ENCODE data around the gene THBS3.
"Not testable (repeated sequence)": the region's sequence is repeated elsewhere in the genome, so short reads cannot be mapped to it uniquely, and the experiment has no call there.

THBS3 gene

GRCh38 chr1:155226188-155226909 is 18.7 kb upstream of the THBS3 start:
- no peaks in the 10 kb centered on the region for H3K9me3 Mint-ChIP-seq
- peak; percentile 92 for DNase-seq
- CTCF ChIA-PET, result interaction anchor here (0.7 to 6.9 kb wide), 9 partner anchors 15 to 136 kb away, joined by 3 to 69 read pairs (median 7); partner anchors contain the start of genes KRTCAP2, MTX1, THBS3 and TRIM46
- peaks cover 4% of the 10 kb centered on the region for H3K27me3 Mint-ChIP-seq
- peaks cover 17% of the 10 kb centered on the region for H3K36me3 Mint-ChIP-seq
- peak overlapping the region; percentile 88 for H3K4me3 Mint-ChIP-seq
- peaks cover 40% of the 10 kb centered on the region for H3K4me1 Mint-ChIP-seq
- H3K27ac Mint-ChIP-seq, result peak overlapping the region; percentile 90

- Mint-ChIP-seq H3K27ac (peak overlapping the region; percentile 60), H3K4me1 (peaks cover 48% of the 10 kb centered on the region), H3K36me3 (peaks cover 17% of the 10 kb centered on the region), H3K4me3 (peak overlapping the region; percentile 88)
- CTCF ChIA-PET, result interaction anchor here (2.0 to 6.9 kb wide), 3 partner anchors 19 to 51 kb away, joined by 5 to 69 read pairs (median 52); partner anchors contain the start of genes KRTCAP2, MTX1, THBS3 and TRIM46
- DNase-seq, H3K9me3 Mint-ChIP-seq, H3K27me3 Mint-ChIP-seq: not testable (repeated sequence)
These were observed 17.7 kb upstream of the THBS3 start for GRCh38 chr1:155225404-155225759.

GRCh38 chr1:155223047-155223446 is 15.3 kb upstream of the THBS3 start:
- no peak overlapping the region for H3K4me3 Mint-ChIP-seq
- CTCF ChIA-PET, result interaction anchor here (1.4 to 6.9 kb wide), 3 partner anchors 17 to 49 kb away, joined by 3 to 69 read pairs (median 52); partner anchors contain the start of genes KRTCAP2, MTX1, THBS3 and TRIM46
- H3K27me3 Mint-ChIP-seq, result no peaks in the 10 kb centered on the region
- H3K9me3 Mint-ChIP-seq, result no peaks in the 10 kb centered on the region
- H3K27ac Mint-ChIP-seq, result no peak overlapping the region
- DNase-seq, result no peak
- H3K36me3 Mint-ChIP-seq, result peaks cover 19% of the 10 kb centered on the region
- H3K4me1 Mint-ChIP-seq, result peaks cover 60% of the 10 kb centered on the region

GRCh38 chr1:155220211-155220965 is 12.7 kb upstream of the THBS3 start:
- not testable (repeated sequence) for DNase-seq, H3K4me3 Mint-ChIP-seq, H3K9me3 Mint-ChIP-seq, H3K27me3 Mint-ChIP-seq
- H3K4me1 Mint-ChIP-seq, result peaks cover 46% of the 10 kb centered on the region
- CTCF ChIA-PET, result interaction anchor here (2.7 kb wide), 1 partner anchor 14 kb away, joined by 8 read pairs; no protein-coding TSS in a partner anchor
- H3K27ac Mint-ChIP-seq, result peak overlapping the region; percentile 81
- peaks cover 21% of the 10 kb centered on the region for H3K36me3 Mint-ChIP-seq

GRCh38 chr1:155219592-155220031 is 11.9 kb upstream of the THBS3 start:
- H3K36me3 Mint-ChIP-seq, result peaks cover 24% of the 10 kb centered on the region
- H3K4me3 Mint-ChIP-seq, result no peak overlapping the region
- no peaks in the 10 kb centered on the region for H3K9me3 Mint-ChIP-seq
- H3K27me3 Mint-ChIP-seq, result no peaks in the 10 kb centered on the region
- peak; percentile 36 for DNase-seq
- H3K4me1 Mint-ChIP-seq, result peaks cover 47% of the 10 kb centered on the region
- CTCF ChIA-PET, result interaction anchor here (0.6 to 2.7 kb wide), 2 partner anchors 13 to 45 kb away, joined by 4 to 8 read pairs; no protein-coding TSS in a partner anchor
- peak overlapping the region; percentile 81 for H3K27ac Mint-ChIP-seq

GRCh38 chr1:155218854-155219591 is 11.3 kb upstream of the THBS3 start:
- Mint-ChIP-seq H3K27ac (peak overlapping the region; percentile 81), H3K36me3 (peaks cover 20% of the 10 kb centered on the region), H3K27me3 (no peaks in the 10 kb centered on the region), H3K4me1 (peaks cover 44% of the 10 kb centered on the region), H3K9me3 (no peaks in the 10 kb centered on the region), H3K4me3 (no peak overlapping the region)
- DNase-seq, result peak; percentile 49
- CTCF ChIA-PET, result interaction anchor here (0.6 to 2.7 kb wide), 2 partner anchors 13 to 44 kb away, joined by 4 to 8 read pairs; no protein-coding TSS in a partner anchor

- H3K27me3 Mint-ChIP-seq, DNase-seq, H3K4me3 Mint-ChIP-seq, H3K9me3 Mint-ChIP-seq, CTCF ChIA-PET: not testable (repeated sequence)
- peaks cover 34% of the 10 kb centered on the region for H3K4me1 Mint-ChIP-seq
- peak overlapping the region; percentile 81 for H3K27ac Mint-ChIP-seq
- H3K36me3 Mint-ChIP-seq, result peaks cover 22% of the 10 kb centered on the region
These were observed 7.0 kb upstream of the THBS3 start for GRCh38 chr1:155214702-155215101.

GRCh38 chr1:155212051-155212440 is 4.3 kb upstream of the THBS3 start:
- Mint-ChIP-seq H3K4me1 (peaks cover 34% of the 10 kb centered on the region), H3K36me3 (peaks cover 16% of the 10 kb centered on the region)
- H3K27ac Mint-ChIP-seq, CTCF ChIA-PET, H3K4me3 Mint-ChIP-seq, H3K27me3 Mint-ChIP-seq, DNase-seq, H3K9me3 Mint-ChIP-seq: not testable (repeated sequence)

GRCh38 chr1:155211381-155212050 is 3.8 kb upstream of the THBS3 start:
- Mint-ChIP-seq H3K36me3 (peaks cover 15% of the 10 kb centered on the region), H3K4me1 (peaks cover 39% of the 10 kb centered on the region)
- H3K27ac Mint-ChIP-seq, H3K27me3 Mint-ChIP-seq, H3K9me3 Mint-ChIP-seq, CTCF ChIA-PET, DNase-seq, H3K4me3 Mint-ChIP-seq: not testable (repeated sequence)

GRCh38 chr1:155210314-155211104 is 2.8 kb upstream of the THBS3 start:
- DNase-seq, result no peak
- Mint-ChIP-seq H3K9me3 (no peaks in the 10 kb centered on the region), H3K27me3 (no peaks in the 10 kb centered on the region), H3K36me3 (peaks cover 11% of the 10 kb centered on the region), H3K27ac (no peak overlapping the region), H3K4me3 (peak overlapping the region; percentile 5), H3K4me1 (peaks cover 37% of the 10 kb centered on the region)
- CTCF ChIA-PET, result no interaction called here

- no peak for DNase-seq
- Mint-ChIP-seq H3K4me1 (peaks cover 29% of the 10 kb centered on the region), H3K36me3 (peaks cover 3% of the 10 kb centered on the region), H3K4me3 (peak overlapping the region; percentile 79), H3K9me3 (no peaks in the 10 kb centered on the region), H3K27me3 (no peaks in the 10 kb centered on the region), H3K27ac (peak overlapping the region; percentile 89)
- CTCF ChIA-PET, result no interaction called here
These were observed 1.6 kb upstream of the THBS3 start for GRCh38 chr1:155209312-155209721.

- CTCF ChIA-PET, result interaction anchor here (1.9 to 5.4 kb wide), 5 partner anchors 15 to 36 kb away, joined by 8 to 69 read pairs (median 26); partner anchors contain the start of gene KRTCAP2
- no peaks in the 10 kb centered on the region for H3K9me3 Mint-ChIP-seq
- H3K27me3 Mint-ChIP-seq, result no peaks in the 10 kb centered on the region
- peak; percentile 92 for DNase-seq
- H3K4me3 Mint-ChIP-seq, result peak within 1 kb of the TSS; percentile 79
- H3K27ac Mint-ChIP-seq, result peak within 1 kb of the TSS; percentile 89
- peaks cover 29% of the 10 kb centered on the region for H3K4me1 Mint-ChIP-seq
- peaks cover 3% of the 10 kb centered on the region for H3K36me3 Mint-ChIP-seq
These were observed 1.0 kb upstream of the THBS3 start, which contains the start of gene MTX1 for GRCh38 chr1:155208541-155209311. Gene MTX1 (plus strand): TSS chr1:155208695. CDS start chr1:155208805, 110 bp downstream.
